Stimulated activated CD4-positive, alpha-beta T cell treated with anti-CD3 and anti-CD28 coated beads, Interleukin-4, amount 100 ng/mL, for 24 hours (primary cell): ENCODE data around the gene C18orf63.

Source experiments
- DNase-seq: peaks from one replicate; pipeline ENCODE4 v3.0.0-alpha.2; 2020

Gene C18orf63

GRCh38 chr18:74381621-74382295 is 66.1 kb downstream of the C18orf63 start:
- DNase-seq: no peak

DNA sequence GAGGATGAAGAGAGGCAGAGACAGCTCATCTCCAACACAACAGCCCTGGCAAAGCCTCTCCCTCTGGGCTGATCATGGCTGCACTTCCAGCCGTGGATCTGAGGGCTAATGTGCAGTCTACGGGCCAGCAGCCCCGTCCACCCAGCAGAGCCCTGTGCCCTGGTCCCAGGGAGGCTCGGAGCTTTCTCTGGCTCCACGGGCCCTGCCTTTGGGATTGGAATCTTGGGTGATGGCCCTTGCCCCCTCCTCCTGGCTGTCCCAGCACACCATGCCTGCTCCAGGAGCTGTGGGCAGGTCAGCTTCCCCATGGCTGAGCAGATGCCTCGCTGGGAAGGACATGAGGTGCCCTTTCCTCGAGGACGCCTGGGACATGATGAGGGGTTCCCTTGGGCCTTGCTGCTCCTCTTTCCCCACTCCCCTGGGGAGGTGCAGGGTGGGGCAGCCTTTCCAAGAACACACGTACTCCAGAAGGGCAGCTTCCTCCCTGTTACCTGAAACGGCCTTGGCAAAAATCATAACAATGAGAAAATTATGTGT is 66.9 kb downstream of the C18orf63 start:
- no peak for DNase-seq

DNA sequence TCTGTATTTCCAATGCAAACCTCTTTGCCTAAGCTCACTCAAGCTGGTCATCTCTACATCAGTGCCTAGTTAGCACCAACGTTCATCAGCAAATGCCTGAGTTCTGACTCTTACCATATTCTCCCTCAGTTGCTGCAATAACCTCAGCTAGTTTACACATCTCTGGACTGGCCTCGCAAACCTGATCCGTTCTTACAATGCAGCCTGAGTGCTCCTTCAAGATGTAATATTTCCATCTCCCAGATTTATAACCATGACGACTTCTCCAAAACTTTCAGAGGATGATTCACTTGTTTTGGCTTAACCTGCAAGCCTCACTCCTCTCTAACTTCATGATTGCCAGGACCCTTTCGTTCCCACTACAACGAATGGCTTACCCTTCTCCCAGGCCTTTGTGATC is 71.7 kb downstream of the C18orf63 start:
- no peak for DNase-seq

DNA sequence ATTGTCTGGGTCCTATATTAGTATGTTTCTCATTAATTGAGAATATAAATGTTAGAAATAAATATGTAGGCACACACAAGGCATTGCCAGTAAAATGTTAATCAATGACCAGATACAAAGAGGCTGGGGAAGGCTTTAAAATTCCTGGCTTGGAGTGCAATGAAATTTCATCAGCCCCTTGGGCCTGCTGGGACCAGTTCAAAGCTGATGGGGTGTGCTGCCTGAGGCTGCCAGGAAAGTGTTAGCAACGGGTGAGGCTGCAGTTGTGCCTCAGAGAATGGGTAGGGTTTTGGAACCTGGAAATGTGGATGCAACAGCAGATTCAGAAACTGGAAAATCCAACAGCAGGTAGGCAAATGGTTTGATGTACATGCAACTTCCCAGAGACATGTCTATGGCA is 72.6 kb downstream of the C18orf63 start:
- no peak for DNase-seq

GRCh38 chr18:74389171-74389927 is 73.7 kb downstream of the C18orf63 start:
- DNase-seq: no peak

DNA sequence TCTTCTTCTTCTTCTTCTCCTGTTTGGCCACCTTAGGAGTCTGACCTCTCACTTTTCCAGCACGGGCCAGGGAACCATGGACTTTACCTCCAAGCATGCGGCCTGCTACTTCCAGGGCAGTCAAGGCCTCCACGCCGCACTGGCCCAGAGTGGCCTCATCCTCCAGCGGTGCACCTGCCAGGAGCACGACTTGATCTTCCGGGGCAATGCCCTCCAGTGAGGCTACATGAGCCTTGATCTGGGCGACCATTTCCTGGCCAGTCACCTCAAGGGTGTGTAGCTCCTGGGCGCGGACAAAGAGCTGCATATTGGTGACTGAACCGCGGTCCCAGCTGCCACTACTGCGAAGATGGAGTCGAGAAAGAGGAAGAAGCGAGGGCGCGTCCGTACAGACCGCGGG is 74.4 kb downstream of the C18orf63 start:
- DNase-seq: no peak

GRCh38 chr18:74390900-74391299 is 75.3 kb downstream of the C18orf63 start:
- no peak for DNase-seq

DNA sequence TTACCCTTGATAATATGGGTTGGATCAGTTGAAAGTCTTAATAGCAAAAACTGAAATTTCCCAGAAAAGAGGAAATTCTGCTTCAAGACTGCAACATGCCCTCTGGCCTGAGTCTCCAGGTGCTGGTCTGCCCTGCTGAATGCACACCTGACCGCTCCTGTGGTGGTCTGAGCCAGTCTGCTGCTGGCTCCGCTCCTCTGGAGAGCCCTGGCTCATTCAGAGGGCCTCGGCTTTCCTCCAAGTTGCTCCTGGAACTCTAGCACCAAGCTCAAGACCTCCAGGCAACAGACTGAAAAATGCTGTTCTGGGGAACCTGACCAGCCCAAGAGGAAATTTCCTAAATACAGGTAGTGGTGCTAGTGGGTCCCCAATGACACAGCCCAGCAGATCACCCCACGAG is 76.7 kb downstream of the C18orf63 start:
- no peak for DNase-seq

- no peak for DNase-seq
Observed at GRCh38 chr18:74395006-74395405, 79.4 kb downstream of the C18orf63 start.

GRCh38 chr18:74395648-74396154 is 80.1 kb downstream of the C18orf63 start:
- DNase-seq: no peak

- no peak for DNase-seq
Observed at GRCh38 chr18:74396171-74397169, 80.8 kb downstream of the C18orf63 start.

DNA sequence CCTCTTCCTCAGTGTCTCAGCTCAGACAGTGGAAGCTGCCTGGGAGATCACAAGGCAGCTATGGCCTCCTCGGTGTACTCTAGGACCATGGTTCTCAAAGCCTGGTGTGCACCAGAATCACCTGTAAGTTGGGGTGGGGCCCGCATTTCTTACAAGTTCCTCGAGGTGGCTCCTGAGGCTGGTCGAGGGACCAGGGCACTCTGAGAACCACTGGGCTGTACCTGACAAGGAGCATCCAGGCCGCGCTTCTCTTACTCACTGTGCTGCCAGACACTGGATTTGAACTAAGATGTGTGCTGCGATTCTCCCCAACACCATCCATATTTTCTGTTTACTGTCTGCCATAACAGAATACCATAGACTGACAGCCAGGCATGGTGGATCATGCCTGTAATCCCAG is 81.9 kb downstream of the C18orf63 start:
- DNase-seq: no peak

DNA sequence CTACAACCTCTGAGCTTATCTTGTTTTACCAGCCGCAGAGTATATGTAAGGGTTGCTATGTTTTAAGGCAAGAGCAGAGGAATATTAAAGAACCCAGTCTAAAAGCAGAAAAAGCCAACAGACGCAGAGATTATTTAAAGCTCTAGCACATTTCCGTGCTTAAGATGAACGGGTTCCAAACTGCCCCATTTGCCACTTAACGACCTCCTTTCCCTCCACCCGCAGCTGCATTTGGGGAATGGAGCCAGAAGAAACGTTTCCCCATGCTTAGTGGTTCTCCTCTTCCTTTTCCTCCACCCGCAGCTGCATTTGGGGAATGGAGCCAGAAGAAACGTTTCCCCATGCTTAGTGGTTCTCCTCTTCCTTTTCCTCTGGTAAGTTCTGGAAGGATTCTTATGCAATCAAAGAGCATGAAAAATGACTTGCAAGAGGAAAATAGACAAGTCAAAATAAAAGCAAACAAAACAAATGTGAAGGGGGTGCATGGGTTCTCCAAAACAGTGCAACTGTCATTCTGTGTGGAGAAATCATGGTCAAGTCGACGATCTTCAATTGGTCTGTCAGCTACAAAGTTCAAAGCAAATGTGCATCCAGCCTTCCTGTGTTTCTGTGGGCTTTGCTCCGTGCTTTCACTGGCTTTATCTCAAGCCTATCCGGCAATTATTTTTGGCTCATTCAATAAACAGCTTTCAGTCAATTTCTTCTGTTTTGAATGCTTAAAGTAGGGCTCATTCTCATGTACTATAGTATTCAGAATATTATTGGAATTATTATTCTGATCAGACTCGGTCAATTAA is 83.7 kb downstream of the C18orf63 start:
- DNase-seq: no peak

DNA sequence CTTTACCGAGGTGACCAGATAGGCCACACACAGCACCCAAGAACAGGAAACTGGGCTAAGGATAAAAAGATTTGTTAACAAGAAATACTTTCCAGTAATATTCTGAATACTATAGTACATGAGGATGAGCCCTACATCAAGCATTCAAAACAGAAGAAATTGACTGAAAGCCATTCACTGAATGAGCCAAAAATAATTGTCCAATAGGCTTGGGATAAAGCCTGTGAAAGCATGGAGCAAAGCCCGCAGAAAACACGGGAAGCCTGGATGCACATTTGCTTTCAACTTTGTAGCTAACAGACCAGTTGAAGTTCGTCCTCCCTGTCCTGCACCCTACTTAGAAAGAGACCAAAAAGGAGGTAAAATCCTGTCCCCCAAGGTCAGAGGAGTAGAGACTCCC is 85.2 kb downstream of the C18orf63 start:
- DNase-seq: no peak

- DNase-seq: no peak
Observed at GRCh38 chr18:74402806-74403433, 87.3 kb downstream of the C18orf63 start.

DNA sequence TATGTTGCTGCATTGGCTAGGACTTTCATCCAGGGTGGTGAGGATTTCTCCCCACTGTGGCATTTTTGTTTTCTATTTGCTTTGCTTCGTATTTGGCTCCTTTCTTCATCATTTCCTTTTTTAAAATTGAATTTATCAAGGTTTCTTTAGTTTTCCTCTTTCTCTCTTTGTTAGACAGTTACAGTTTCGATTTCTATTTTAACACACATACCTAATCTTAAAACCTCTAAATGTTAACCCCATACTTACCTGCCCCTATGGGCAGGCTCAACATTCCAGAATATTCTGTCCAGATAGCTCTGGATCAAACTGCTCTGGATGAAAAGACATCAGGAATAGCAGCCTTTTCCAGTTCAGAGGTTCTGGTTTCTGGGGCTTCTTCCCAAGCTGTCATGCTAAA is 92.2 kb downstream of the C18orf63 start:
- DNase-seq: no peak
